HEK293T (cell line): Measurements from ENCODE around the gene FOXL1.

Experiments used
- ARNT ChIP-seq: fragments of 450-650 bp; IDR thresholded peaks from 2 replicates; pipeline ENCODE4 v1.6.1; 2017; ENCODE audit warnings: mild to moderate bottlenecking
- FOXK2 ChIP-seq: fragments of 450-650 bp; IDR thresholded peaks from 2 replicates; pipeline ENCODE4 v1.6.1; 2016; ENCODE audit warnings: mild to moderate bottlenecking
- FOXM1 ChIP-seq: fragments of 450-650 bp; IDR thresholded peaks from 2 replicates; pipeline ENCODE4 v1.6.1; 2017; ENCODE audit warnings: mild to moderate bottlenecking, borderline replicate concordance
- HDGF ChIP-seq: fragments of 450-650 bp; IDR thresholded peaks from 2 replicates; pipeline ENCODE4 v1.6.1; 2017; ENCODE audit warnings: antibody characterized with exemption, borderline replicate concordance
- TF ChIP-seq, protein P1 (sequence below): fragments of 450-650 bp; IDR thresholded peaks from 2 replicates; pipeline ENCODE4 v1.6.1; 2016

DNA sequence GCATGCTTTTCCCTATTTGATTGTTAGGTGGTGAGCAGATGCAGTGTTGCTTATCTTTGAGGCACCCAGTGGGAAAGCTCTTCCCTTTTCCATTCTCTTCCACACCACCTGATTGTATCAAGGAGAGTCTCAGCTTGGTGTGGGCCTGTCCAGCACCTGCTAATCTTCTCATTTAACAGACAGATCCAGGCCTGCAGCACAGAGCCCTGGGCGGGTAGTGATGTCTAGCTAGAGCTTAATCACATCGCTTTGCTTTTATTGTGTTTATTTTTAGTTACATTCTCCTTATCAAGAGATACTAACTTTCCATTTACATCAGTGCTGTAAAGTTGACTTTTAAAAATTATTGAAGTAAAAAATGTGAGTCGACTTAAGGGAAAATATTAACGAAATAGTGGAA lies 24.2 kb downstream of the FOXL1 start:
- no peak for TF ChIP-seq HDGF
- TF ChIP-seq ARNT: no peak
- TF ChIP-seq FOXK2: no peak
- no peak for TF ChIP-seq FOXM1
- TF ChIP-seq, protein P1, sequence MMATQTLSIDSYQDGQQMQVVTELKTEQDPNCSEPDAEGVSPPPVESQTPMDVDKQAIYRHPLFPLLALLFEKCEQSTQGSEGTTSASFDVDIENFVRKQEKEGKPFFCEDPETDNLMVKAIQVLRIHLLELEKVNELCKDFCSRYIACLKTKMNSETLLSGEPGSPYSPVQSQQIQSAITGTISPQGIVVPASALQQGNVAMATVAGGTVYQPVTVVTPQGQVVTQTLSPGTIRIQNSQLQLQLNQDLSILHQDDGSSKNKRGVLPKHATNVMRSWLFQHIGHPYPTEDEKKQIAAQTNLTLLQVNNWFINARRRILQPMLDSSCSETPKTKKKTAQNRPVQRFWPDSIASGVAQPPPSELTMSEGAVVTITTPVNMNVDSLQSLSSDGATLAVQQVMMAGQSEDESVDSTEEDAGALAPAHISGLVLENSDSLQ: no peak
